GM20431 (cell line): ENCODE data around the gene KCNG2.

Experiments
- in situ Hi-C: fragments of 300-500 bp; cut with MseI, MboI; formaldehyde crosslinking; loops from one replicate; pipeline ENCODE4 v1.15.0; 2020; ENCODE audit warnings: low sequenced_read_pairs; ENCODE audit not compliant: unreplicated experiment

KCNG2 gene

GRCh38 chr18:79796016-79796415 lies 1.7 kb upstream of the KCNG2 start:
- in situ Hi-C loops = no loop called here

GRCh38 chr18:79796531-79797405 lies 970 bp upstream of the KCNG2 start:
- in situ Hi-C loops = no loop called here

GRCh38 chr18:79798346-79798998 lies 734 bp downstream of the KCNG2 start:
- in situ Hi-C loops = no loop called here

GRCh38 chr18:79798999-79799370 lies 1.2 kb downstream of the KCNG2 start:
- in situ Hi-C loops = no loop called here

- in situ Hi-C loops = no loop called here
Measured at GRCh38 chr18:79799619-79800370, 2.1 kb downstream of the KCNG2 start.

GRCh38 chr18:79800371-79801180 lies 2.8 kb downstream of the KCNG2 start:
- in situ Hi-C loops = no loop called here

- in situ Hi-C loops = no loop called here
Measured at GRCh38 chr18:79801217-79801616, 3.5 kb downstream of the KCNG2 start.

- in situ Hi-C loops = no loop called here
Measured at GRCh38 chr18:79801641-79802040, 3.9 kb downstream of the KCNG2 start.

GRCh38 chr18:79802298-79802697 lies 4.6 kb downstream of the KCNG2 start:
- in situ Hi-C loops = no loop called here

GRCh38 chr18:79803611-79804051 lies 5.9 kb downstream of the KCNG2 start:
- in situ Hi-C loops = no loop called here

- in situ Hi-C loops = no loop called here
Measured at GRCh38 chr18:79804130-79804787, 6.5 kb downstream of the KCNG2 start.

- in situ Hi-C loops = no loop called here
Measured at GRCh38 chr18:79805211-79805887, 7.6 kb downstream of the KCNG2 start.

- in situ Hi-C loops = no loop called here
Measured at GRCh38 chr18:79805926-79806487, 8.3 kb downstream of the KCNG2 start.

- in situ Hi-C loops = no loop called here
Measured at GRCh38 chr18:79806976-79807841, 9.5 kb downstream of the KCNG2 start.

- in situ Hi-C loops = no loop called here
Measured at GRCh38 chr18:79809482-79810192, 11.9 kb downstream of the KCNG2 start.

- in situ Hi-C loops = no loop called here
Measured at GRCh38 chr18:79812052-79812451, 14.3 kb downstream of the KCNG2 start.

- in situ Hi-C loops = no loop called here
Measured at GRCh38 chr18:79814373-79814772, 16.6 kb downstream of the KCNG2 start.
